Duodenal mucosa (tissue), 2 donors: ENCODE measurements around the gene SYTL5.

Source experiments
- H3K27ac ChIP-seq: one replicate; pipeline ENCODE4 v1.7.0; 2013; ENCODE audit warnings: low read depth, low read length
- H3K27me3 ChIP-seq, 2 donors: one replicate each; pipeline ENCODE4 v1.7.0; 2013; ENCODE audit warnings: low read length in 2 of 2, control low read depth in 1 of 2; ENCODE audit not compliant: insufficient read depth in 2 of 2, control insufficient read depth in 1 of 2
- H3K36me3 ChIP-seq, 2 donors: one replicate each; pipeline ENCODE4 v1.7.0; 2013; ENCODE audit warnings: low read length in 2 of 2, control low read depth in 1 of 2; ENCODE audit not compliant: insufficient read depth in 2 of 2, control insufficient read depth in 1 of 2
- H3K4me1 ChIP-seq, 2 donors: one replicate each; pipeline ENCODE4 v1.7.0; 2013; ENCODE audit warnings: low read length in 2 of 2, control low read depth in 1 of 2; ENCODE audit not compliant: insufficient read depth in 2 of 2, control insufficient read depth in 1 of 2
- H3K4me3 ChIP-seq, 2 donors: one replicate each; pipeline ENCODE4 v1.7.0; 2013; ENCODE audit warnings: low read length in 2 of 2, low read depth in 1 of 2
- H3K9ac ChIP-seq, 2 donors: one replicate each; pipeline ENCODE4 v1.7.0; 2013; ENCODE audit warnings: low read length in 2 of 2, low read depth in 1 of 2
- H3K9me3 ChIP-seq, 2 donors: one replicate each; pipeline ENCODE4 v1.7.0; 2013; ENCODE audit warnings: low read length in 2 of 2, control low read depth in 1 of 2; ENCODE audit not compliant: control insufficient read depth in 1 of 2

Gene SYTL5

DNA sequence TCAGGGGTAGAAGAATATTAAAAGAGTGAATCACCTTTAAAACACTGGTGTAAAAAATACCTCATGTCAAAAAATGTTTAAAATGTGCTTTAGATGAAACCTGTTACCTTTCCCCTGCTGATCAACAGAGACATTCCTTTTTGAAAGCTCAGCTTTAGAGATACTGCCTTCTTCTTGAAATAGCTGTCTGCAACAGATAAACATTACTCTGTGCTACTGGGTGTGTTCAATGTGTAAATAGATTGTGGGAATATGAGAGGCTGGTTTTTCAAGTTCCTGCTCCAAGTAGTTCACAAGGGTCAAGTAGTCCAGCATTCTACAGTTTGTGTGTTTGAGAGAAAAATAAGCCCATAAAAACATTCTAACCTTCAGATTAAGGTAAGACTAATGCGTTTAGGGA lies at the start of gene SYTL5:
Gene SYTL5 (plus strand): TSS at position 263 of the 400 bp plus-strand sequence. CDS start 27,337 bp downstream, outside the sequence.
- Histone ChIP-seq H3K4me3 (no peak within 1 kb of the TSS), H3K27me3 (no peaks in the 10 kb centered on the region), H3K9me3 (no peaks in the 10 kb centered on the region), H3K36me3 (no peaks in the 10 kb centered on the region), H3K27ac (no peak within 1 kb of the TSS), H3K9ac (no peak within 1 kb of the TSS), H3K4me1 (no peaks in the 10 kb centered on the region)

DNA sequence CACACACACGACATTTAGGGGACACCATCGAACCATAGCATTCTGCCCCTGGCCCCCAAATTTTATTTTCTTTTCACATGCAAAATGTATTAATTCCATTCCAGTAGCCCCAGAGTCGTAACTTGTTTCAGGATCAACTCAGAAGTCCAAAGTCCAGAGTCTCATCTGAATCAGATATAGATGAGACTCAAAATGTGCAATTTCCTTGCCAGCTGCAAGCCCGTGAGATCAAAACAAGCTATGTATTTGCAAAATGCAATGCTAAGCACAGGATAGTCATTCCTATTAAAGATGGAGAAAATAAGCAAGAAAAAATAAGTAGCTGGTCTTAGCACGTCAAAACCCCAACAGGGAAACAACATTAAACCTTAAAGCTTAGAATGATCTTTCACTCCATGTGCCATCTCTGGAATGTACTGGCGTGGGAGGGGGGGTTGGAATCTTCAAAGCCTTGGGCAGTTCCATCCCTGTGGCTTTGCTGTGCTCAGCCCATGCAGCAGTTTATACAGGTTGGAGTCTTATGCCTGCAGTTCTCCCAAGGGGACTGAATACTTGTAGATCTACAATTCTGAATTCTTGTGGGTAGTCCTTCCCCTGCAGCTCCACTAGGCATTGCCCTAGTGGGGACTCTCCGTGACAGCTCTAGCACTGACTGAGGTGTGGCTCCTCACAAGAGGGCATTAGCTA lies 47.7 kb upstream of the SYTL5 start:
- no peaks in the 10 kb centered on the region for H3K27me3 ChIP-seq
- H3K9ac ChIP-seq, result no peak overlapping the region
- no peak overlapping the region for H3K27ac ChIP-seq
- no peaks in the 10 kb centered on the region for H3K36me3 ChIP-seq
- H3K4me3 ChIP-seq, result no peak overlapping the region
- H3K9me3 ChIP-seq, result no peaks in the 10 kb centered on the region
- no peaks in the 10 kb centered on the region for H3K4me1 ChIP-seq

DNA sequence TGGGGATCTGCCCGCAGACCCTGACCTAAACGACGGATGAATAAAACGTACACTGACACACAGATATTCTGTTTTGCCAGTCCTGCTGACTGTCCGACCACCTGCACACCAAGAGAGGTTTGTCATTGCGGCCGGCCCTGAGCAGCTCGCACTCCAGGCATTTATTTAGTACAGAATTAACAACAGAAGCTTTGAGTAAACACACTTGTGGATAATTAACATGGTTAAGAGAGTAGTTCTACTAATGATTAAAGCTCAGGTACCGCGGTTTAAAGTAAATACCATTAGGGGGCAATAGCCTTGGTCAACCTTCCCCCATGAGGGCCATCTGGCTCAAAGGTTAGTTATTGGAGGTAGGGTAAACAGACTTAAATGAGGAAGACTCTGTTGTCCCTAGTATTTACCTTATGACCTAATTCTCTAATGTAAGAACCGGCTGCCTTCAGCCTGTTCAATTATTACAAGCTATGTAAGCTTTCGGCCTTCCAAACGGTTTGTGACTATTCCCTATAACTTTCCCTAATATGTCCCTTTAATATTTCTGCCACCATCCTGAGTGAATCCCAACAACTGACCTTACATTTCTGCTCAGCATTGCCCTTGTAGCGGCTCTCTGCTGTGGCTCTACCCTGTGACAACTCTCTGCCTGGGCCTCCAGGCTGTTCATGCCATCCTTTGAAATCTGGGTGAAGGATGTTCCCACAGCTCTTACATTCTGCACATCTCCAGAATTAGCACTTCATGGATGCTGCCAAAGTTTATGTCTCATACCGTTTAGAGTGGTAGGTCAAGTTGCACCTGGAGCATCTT lies 46.9 kb upstream of the SYTL5 start:
- no peaks in the 10 kb centered on the region for H3K27me3 ChIP-seq
- no peaks in the 10 kb centered on the region for H3K4me1 ChIP-seq
- H3K27ac ChIP-seq, result no peak overlapping the region
- no peak overlapping the region for H3K4me3 ChIP-seq
- no peaks in the 10 kb centered on the region for H3K9me3 ChIP-seq
- no peak overlapping the region for H3K9ac ChIP-seq
- H3K36me3 ChIP-seq, result no peaks in the 10 kb centered on the region

DNA sequence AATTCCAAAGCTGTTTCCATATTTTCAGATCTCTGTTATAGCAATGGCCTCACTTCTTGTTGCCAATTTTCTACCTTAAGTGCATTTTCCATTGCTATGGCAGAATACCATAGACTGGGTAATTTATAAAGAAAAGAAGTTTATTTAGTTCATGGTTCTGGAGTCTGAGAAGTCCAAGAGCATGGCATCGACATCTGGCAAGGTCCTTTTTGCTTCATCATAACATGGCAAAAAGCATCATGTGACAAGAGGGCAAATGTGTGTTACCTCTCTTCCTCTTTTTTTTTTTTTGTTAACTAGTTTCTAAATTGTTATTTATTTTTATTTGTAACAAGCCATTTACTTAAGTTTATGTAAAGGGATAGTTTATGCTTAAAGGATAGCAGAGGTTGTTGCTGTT lies 45.2 kb upstream of the SYTL5 start:
- H3K9me3 ChIP-seq, result no peaks in the 10 kb centered on the region
- no peak overlapping the region for H3K9ac ChIP-seq
- no peak overlapping the region for H3K27ac ChIP-seq
- H3K4me1 ChIP-seq, result no peaks in the 10 kb centered on the region
- no peaks in the 10 kb centered on the region for H3K27me3 ChIP-seq
- H3K4me3 ChIP-seq, result no peak overlapping the region
- H3K36me3 ChIP-seq, result no peaks in the 10 kb centered on the region

DNA sequence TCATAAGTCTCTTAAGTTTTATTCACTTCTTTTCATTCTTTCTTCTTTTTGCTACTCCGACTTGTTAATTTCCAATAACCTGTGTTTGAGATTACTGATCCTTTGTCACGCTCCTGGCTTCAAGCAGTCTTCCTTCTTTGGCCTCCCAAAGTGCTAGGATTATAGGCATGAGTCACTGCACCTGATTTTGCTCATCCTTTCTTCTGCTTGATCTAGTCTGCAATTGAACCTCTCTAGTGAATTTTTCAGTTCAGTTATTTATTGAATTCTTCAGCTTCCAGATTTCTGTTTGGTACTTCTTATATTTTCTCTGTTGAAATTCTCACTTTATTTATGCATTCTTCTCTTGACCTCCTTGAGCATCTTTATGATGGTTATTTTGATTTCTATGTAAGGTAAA lies 38.6 kb upstream of the SYTL5 start:
- Histone ChIP-seq H3K27ac (no peak overlapping the region), H3K4me3 (no peak overlapping the region), H3K4me1 (no peaks in the 10 kb centered on the region), H3K36me3 (no peaks in the 10 kb centered on the region), H3K27me3 (no peaks in the 10 kb centered on the region), H3K9me3 (no peaks in the 10 kb centered on the region), H3K9ac (no peak overlapping the region)

DNA sequence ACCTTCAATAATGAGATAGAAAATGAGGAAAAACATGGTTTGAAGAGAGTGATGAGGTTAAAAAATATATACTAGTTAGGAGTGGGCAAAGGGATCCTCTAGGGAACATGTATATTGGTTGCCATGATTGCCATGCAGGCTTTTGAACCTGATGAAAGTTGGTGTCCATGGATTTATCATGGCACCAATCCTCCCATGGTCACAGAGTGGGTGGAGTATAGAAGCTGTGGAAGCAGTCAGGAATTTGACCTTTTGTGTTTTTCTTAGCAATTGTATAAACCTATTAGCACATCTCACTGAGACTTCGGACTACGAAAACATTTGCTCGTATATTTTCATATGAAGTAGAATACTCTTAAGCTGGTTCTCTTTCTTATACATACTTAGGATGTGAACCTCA lies 30.9 kb upstream of the SYTL5 start:
- Histone ChIP-seq H3K9ac (no peak overlapping the region), H3K27me3 (no peaks in the 10 kb centered on the region), H3K4me3 (no peak overlapping the region), H3K4me1 (no peaks in the 10 kb centered on the region), H3K36me3 (no peaks in the 10 kb centered on the region), H3K27ac (no peak overlapping the region), H3K9me3 (no peaks in the 10 kb centered on the region)

DNA sequence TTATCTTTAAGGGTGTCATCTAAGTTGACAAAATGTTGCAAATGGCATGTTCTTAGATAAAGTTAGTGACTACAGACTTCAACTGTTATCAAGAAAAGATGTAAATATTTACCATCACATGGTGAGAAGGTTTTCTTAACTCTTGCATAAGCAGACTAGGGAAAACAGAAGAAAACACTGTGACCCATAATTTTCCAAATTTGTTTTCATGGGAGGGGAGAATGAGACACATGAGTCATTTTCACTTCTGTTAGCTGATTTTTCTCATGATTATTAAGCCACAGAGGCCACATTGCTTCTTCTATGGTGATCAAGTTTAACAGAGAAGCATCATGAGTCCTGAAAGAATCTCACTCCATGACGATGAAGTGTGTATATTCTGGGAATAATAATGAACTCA lies 30.2 kb upstream of the SYTL5 start:
- no peak overlapping the region for H3K4me3 ChIP-seq
- H3K9ac ChIP-seq, result no peak overlapping the region
- no peak overlapping the region for H3K27ac ChIP-seq
- H3K9me3 ChIP-seq, result no peaks in the 10 kb centered on the region
- no peaks in the 10 kb centered on the region for H3K36me3 ChIP-seq
- no peaks in the 10 kb centered on the region for H3K27me3 ChIP-seq
- H3K4me1 ChIP-seq, result no peaks in the 10 kb centered on the region

DNA sequence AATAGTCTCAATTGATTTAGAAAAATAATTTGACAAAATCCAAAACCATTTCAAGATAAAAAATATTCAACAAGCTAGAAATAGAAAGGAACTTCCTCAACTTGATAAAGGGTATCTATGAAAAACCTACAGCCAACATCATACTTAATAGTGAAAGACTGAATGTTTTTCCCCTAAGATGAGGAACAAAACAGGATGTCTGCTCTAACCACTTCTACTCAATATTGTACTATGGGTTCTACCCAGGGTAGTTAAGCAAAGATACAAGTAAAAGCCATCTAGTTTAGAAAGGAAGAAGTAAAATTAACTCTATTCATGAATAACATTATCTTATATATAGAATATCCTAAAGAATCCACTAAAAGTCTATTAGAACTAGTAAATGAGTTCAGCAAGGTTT lies 21.5 kb upstream of the SYTL5 start:
- H3K9me3 ChIP-seq, result no peaks in the 10 kb centered on the region
- H3K27me3 ChIP-seq, result no peaks in the 10 kb centered on the region
- H3K36me3 ChIP-seq, result no peaks in the 10 kb centered on the region
- no peak overlapping the region for H3K9ac ChIP-seq
- H3K4me1 ChIP-seq, result no peaks in the 10 kb centered on the region
- no peak overlapping the region for H3K27ac ChIP-seq
- H3K4me3 ChIP-seq, result no peak overlapping the region

DNA sequence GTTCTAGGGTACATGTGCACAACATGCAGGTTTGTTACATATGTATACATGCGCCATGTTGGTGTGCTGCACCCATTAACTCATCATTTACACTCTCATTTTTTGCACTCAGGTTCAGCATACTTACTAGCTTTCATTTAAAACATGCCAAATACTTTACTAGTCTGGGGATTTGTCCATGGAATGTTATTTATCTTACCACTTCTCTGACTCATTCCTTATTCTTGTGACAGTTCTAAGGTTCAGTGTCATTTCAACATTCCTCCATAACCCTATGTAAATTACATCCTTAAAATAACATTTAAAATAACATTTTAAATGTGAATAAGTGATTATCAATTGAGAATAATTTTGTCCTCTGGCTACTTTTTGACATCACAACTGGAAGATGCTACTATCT lies 19.5 kb upstream of the SYTL5 start:
- H3K36me3 ChIP-seq, result no peaks in the 10 kb centered on the region
- H3K9me3 ChIP-seq, result no peaks in the 10 kb centered on the region

DNA sequence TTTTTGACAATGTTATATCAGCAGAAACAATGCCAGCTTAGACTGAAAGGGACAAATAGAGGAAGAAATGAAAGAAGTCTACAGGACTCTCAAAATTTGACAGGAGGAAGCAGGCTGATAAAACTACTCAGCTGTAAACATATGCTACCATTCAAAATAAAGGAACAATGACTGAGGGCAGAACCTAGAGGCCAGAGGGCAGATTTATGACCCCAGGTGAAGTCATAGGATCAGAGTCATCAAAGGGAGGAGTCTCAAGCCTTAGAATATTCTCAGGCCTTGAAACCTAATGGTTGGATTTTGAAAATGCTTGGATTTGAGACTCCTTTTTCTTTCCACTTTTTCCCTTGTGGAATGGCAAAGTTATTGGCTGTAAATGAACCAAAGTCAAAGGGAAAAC lies 17.0 kb upstream of the SYTL5 start:
- Histone ChIP-seq H3K9ac (no peak overlapping the region), H3K27ac (no peak overlapping the region), H3K36me3 (no peaks in the 10 kb centered on the region), H3K9me3 (no peaks in the 10 kb centered on the region), H3K27me3 (no peaks in the 10 kb centered on the region), H3K4me3 (no peak overlapping the region), H3K4me1 (no peaks in the 10 kb centered on the region)

More for the DNA sequence above, 19.5 kb upstream of the SYTL5 start:
- Histone ChIP-seq H3K9ac (no peak overlapping the region), H3K4me3 (no peak overlapping the region), H3K27ac (no peak overlapping the region), H3K4me1 (no peaks in the 10 kb centered on the region), H3K27me3 (no peaks in the 10 kb centered on the region)
